Lower lobe of right lung (tissue), 2 donors: ENCODE data around the gene MAPK1. TPM values are rescaled to one million over a fixed set of nuclear protein-coding genes. Genes with fewer than 3 reads are reported as not detected.
"Not testable (repeated sequence)": the region's sequence is repeated elsewhere in the genome, so short reads cannot be mapped to it uniquely, and the experiment has no call there.

Source experiments
- ATAC-seq, 2 donors: fragments of 200-7000 bp; cut with Tn5 transposase; one replicate each; pipeline ENCODE4 v1.9.1; 2020 to 2022; ENCODE audit warnings: mild to moderate bottlenecking in 2 of 2, moderate library complexity in 2 of 2
- DNase-seq: peaks from one replicate; pipeline ENCODE4 v3.0.0-alpha.2; 2020
- H3K27ac ChIP-seq: fragments of 200-600 bp; one replicate; pipeline ENCODE4 v1.8.0; 2022
- H3K27me3 ChIP-seq: fragments of 200-600 bp; one replicate; pipeline ENCODE4 v1.8.0; 2022; ENCODE audit warnings: low read depth
- H3K36me3 ChIP-seq: fragments of 200-600 bp; one replicate; pipeline ENCODE4 v1.8.0; 2022; ENCODE audit warnings: mild to moderate bottlenecking
- H3K4me1 ChIP-seq: fragments of 200-600 bp; one replicate; pipeline ENCODE4 v1.8.0; 2022
- H3K4me3 ChIP-seq: fragments of 200-600 bp; one replicate; pipeline ENCODE4 v1.8.0; 2022; ENCODE audit warnings: mild to moderate bottlenecking
- H3K9me3 ChIP-seq: fragments of 200-600 bp; one replicate; pipeline ENCODE4 v1.8.0; 2022
- intact Hi-C: fragments of 100-400 bp; cut with DNase I; formaldehyde crosslinking; loops from one replicate; pipeline ENCODE4 v1.11.0; 2022
- total RNA-seq: library from RNA; stranded (reverse); fragmentation: NEBNext Ultra II Directional; extraction: Animal tissue kit (Norgen Biotek cat#: 25700); gene quantifications from one replicate; pipeline ENCODE4 v1.2.1, GENCODE V29; 2021
- TF ChIP-seq, protein P1 (sequence below): fragments of 200-600 bp; IDR thresholded peaks from one replicate; pipeline ENCODE4 v1.8.0; 2022; ENCODE audit warnings: antibody characterized with exemption, mild to moderate bottlenecking
- donor health status: DM: no; HTN: yes; CAD: no; lungs with severe emphysema.

Gene MAPK1
- total RNA-seq, 1 donor from 2014 or later, result 146 TPM

- no peaks in the 10 kb centered on the region for H3K27me3 ChIP-seq
- H3K4me1 ChIP-seq, result peaks cover 12% of the 10 kb centered on the region
- peak overlapping the region; percentile 67 for H3K4me3 ChIP-seq
- no peaks in the 10 kb centered on the region for H3K36me3 ChIP-seq
- DNase-seq, result no peak
- no peaks in the 10 kb centered on the region for H3K9me3 ChIP-seq
- TF ChIP-seq, protein P1, sequence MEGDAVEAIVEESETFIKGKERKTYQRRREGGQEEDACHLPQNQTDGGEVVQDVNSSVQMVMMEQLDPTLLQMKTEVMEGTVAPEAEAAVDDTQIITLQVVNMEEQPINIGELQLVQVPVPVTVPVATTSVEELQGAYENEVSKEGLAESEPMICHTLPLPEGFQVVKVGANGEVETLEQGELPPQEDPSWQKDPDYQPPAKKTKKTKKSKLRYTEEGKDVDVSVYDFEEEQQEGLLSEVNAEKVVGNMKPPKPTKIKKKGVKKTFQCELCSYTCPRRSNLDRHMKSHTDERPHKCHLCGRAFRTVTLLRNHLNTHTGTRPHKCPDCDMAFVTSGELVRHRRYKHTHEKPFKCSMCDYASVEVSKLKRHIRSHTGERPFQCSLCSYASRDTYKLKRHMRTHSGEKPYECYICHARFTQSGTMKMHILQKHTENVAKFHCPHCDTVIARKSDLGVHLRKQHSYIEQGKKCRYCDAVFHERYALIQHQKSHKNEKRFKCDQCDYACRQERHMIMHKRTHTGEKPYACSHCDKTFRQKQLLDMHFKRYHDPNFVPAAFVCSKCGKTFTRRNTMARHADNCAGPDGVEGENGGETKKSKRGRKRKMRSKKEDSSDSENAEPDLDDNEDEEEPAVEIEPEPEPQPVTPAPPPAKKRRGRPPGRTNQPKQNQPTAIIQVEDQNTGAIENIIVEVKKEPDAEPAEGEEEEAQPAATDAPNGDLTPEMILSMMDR, result no peak
- intact Hi-C loops, result no loop called here
- peak in 1 of 2 donors; percentile 49 for ATAC-seq
- peak overlapping the region; percentile 82 for H3K27ac ChIP-seq
These were observed 131.3 kb downstream of the MAPK1 start for GRCh38 chr22:21736084-21736642.

DNA sequence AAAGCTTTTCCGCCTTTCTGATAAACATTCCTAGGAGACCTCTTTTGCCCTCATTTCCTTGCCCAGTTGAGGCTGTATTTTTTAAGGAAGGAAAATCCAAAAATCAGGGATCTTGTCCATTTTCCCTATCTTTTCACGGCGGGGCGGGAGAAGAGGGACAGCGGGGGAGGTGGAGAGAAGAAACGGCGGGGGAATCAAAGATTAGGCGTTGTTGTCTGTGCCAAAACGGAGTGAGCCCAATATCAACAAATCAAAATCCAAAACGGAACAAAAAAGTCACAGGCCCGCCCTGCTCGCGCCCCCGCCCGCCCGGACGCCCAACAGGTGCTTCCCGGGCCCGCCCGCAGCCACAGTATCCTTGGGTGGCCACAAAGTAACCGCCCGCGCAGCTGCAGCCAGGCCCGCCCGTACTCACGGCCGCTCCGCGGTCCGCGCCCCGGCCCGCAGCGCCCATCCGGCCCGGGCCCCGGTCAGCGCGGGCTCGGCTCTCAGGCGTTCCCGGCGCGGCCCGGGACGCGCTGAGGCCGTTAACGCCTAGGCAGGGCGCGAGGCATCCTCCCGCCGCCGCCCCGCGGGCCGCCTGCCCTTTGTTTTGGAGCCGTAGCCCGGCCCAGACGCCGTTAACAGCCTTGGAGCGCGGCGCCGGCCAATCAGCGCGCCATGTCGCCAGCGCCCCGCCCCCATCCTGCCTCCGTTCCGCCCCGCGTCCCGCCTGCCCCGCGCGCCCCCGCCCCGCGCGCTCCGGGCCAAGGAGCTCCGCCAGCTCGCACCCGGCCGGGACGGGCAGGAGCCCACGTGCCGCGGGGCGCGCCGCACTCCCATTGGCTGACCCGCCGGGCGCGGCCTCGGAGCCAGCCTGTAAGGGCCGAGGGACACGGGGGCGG, 132.0 kb downstream of the MAPK1 start, which contains the start of gene YPEL1:
YPEL1 (minus strand) TSS at position 595 of the 884 bp plus-strand sequence. CDS start 25,050 bp downstream, outside the sequence.
- intact Hi-C loops, result no loop called here
- Histone ChIP-seq H3K9me3 (no peaks in the 10 kb centered on the region), H3K4me3 (peak within 1 kb of the TSS; percentile 67), H3K27ac (peak within 1 kb of the TSS; percentile 82), H3K4me1 (peaks cover 12% of the 10 kb centered on the region), H3K27me3 (no peaks in the 10 kb centered on the region), H3K36me3 (no peaks in the 10 kb centered on the region)
- TF ChIP-seq, protein P1, result no peak
- DNase-seq (peak; percentile 98), ATAC-seq (peak; percentile 99)

GRCh38 chr22:21734540-21735199, 132.8 kb downstream of the MAPK1 start:
- intact Hi-C loops, result no loop called here
- H3K27ac ChIP-seq, result peak overlapping the region; percentile 82
- DNase-seq (no peak), ATAC-seq (no peak)
- H3K9me3 ChIP-seq, result no peaks in the 10 kb centered on the region
- TF ChIP-seq, protein P1, result no peak
- no peaks in the 10 kb centered on the region for H3K27me3 ChIP-seq
- H3K36me3 ChIP-seq, result no peaks in the 10 kb centered on the region
- H3K4me1 ChIP-seq, result peaks cover 12% of the 10 kb centered on the region
- peak overlapping the region; percentile 67 for H3K4me3 ChIP-seq

GRCh38 chr22:21731503-21731902, 135.9 kb downstream of the MAPK1 start:
- Histone ChIP-seq H3K4me1 (peaks cover 12% of the 10 kb centered on the region), H3K36me3 (peaks cover 4% of the 10 kb centered on the region), H3K27ac (no peak overlapping the region), H3K9me3 (no peaks in the 10 kb centered on the region), H3K27me3 (no peaks in the 10 kb centered on the region), H3K4me3 (no peak overlapping the region)
- ATAC-seq (no peak), DNase-seq (no peak)
- TF ChIP-seq, protein P1, result no peak
- intact Hi-C loops, result no loop called here

GRCh38 chr22:21730535-21731308, 136.7 kb downstream of the MAPK1 start:
- intact Hi-C loops, result no loop called here
- H3K4me3 ChIP-seq, result no peak overlapping the region
- no peaks in the 10 kb centered on the region for H3K9me3 ChIP-seq
- H3K27me3 ChIP-seq, result no peaks in the 10 kb centered on the region
- H3K27ac ChIP-seq, result no peak overlapping the region
- H3K4me1 ChIP-seq, result peaks cover 8% of the 10 kb centered on the region
- no peak for DNase-seq
- no peak for ATAC-seq
- H3K36me3 ChIP-seq, result peaks cover 4% of the 10 kb centered on the region
- TF ChIP-seq, protein P1, result no peak

GRCh38 chr22:21729184-21729583, 138.3 kb downstream of the MAPK1 start:
- H3K4me1 ChIP-seq, H3K27ac ChIP-seq, ATAC-seq, H3K9me3 ChIP-seq, H3K27me3 ChIP-seq, H3K4me3 ChIP-seq, intact Hi-C loops, DNase-seq, H3K36me3 ChIP-seq: not testable (repeated sequence)
